ENCODE measurements around the gene R3HDML. TPM values are rescaled to one million over a fixed set of nuclear protein-coding genes. Genes with fewer than 3 reads are reported as not detected.

Gene R3HDML
- total and polyA plus RNA-seq, 2 donors (not counting 1 experiment from before 2014, with no cell fraction given): not detected

DNA sequence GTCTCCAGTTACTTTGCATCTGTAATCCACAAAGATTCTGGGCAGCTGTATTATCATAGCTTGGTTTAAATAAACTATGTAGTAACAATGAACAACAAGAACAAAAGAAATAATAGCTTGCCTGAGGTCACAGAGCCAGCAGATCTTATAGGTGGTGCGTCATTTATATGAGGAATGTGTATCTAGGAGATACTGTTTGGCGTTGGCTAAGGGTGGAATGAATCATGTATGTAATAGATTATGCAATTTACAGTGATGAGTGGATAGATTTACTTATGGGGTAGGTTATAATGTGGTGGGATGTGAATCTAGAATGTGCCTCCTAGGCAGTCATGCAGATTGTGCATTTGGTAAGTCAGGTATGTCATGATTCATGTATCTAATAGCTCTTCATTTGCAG, 61.5 kb downstream of the R3HDML start:
- Mint-ChIP-seq H3K4me1 (no peaks in the 10 kb centered on the region), H3K4me3 (no peak overlapping the region), H3K9me3 (ENCODE audit: insufficient read depth) (no peaks in the 10 kb centered on the region), H3K27ac (no peak overlapping the region), H3K27me3 (peaks cover 26% of the 10 kb centered on the region)
- Histone ChIP-seq H3K9me3 (ENCODE audit: control extremely low read depth in 1 of 3, control insufficient read depth in 2 of 3, insufficient read depth in 1 of 3, low read length in 2 of 3) (no peaks in the 10 kb centered on the region), H3K36me3 (replicated peaks in 1 of 2; ENCODE audit: control extremely low read depth in 1 of 2, control insufficient read depth in 1 of 2, extremely low read depth in 1 of 2, insufficient read depth in 2 of 2, low read length in 1 of 2) (no peaks in the 10 kb centered on the region), H3K4me3 (ENCODE audit: control extremely low read depth in 1 of 5, extremely low read depth in 1 of 5, insufficient read depth in 1 of 5, low read depth in 2 of 5, low read length in 4 of 5) (no peak overlapping the region), H3K4me2 (replicated peaks; ENCODE audit: low read depth, low read length, poor library complexity, severe bottlenecking) (no peak overlapping the region), H3K79me2 (ENCODE audit: control insufficient read depth, insufficient read depth, low read length) (no peaks in the 10 kb centered on the region), H3K27ac (ENCODE audit: low read length in 2 of 2) (no peak overlapping the region), H2AFZ (ENCODE audit: insufficient read depth, low read depth, low read length, poor library complexity, severe bottlenecking) (no peak overlapping the region), H3K27me3 (replicated peaks in 1 of 4; ENCODE audit: control extremely low read depth in 1 of 4, control insufficient read depth in 3 of 4, insufficient read depth in 4 of 4, low read length in 3 of 4) (peaks cover 0 to 7% (median 0%) of the 10 kb centered on the region in 4 experiments), H3K4me1 (ENCODE audit: control insufficient read depth in 2 of 2, insufficient read depth in 2 of 2, low read length in 2 of 2) (no peaks in the 10 kb centered on the region), H3K9ac (ENCODE audit: low read length) (no peak overlapping the region), H4K20me1 (ENCODE audit: control insufficient read depth, insufficient read depth, low read length, poor library complexity, severe bottlenecking) (no peaks in the 10 kb centered on the region)
- POLR2A ChIA-PET: no interaction called here
- CTCF ChIA-PET: no interaction called here
- DNase-seq: no peak
- TF ChIP-seq EZH2 (IDR thresholded peaks at IDR 0.05; ENCODE audit: borderline replicate concordance, insufficient read depth, low read depth, low read length, poor library complexity, severe bottlenecking): no peak
- intact Hi-C loops (cut with micrococcal nuclease): no loop called here
- WGBS (ENCODE audit: insufficient coverage): 82% methylated on average over 2 of the region's 2 CpGs
- ATAC-seq (ENCODE audit: low read depth): no peak

DNA sequence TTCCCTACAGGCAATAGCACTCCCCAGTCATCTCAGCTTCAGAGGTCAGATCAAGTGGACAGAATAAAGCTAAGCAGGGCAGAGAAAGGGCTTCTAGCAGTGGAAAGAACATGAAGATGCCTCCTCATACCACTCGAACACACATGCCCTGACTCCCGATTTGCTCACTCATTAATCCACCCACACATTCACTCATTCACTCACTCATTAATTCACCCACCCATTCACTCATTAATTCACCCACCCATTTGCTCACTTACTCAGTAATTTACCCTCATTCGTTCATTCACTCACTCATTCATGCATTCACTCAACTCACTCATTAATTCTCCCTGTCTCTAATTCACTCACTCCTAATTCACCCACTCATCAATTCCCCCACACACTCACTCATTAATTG, 62.6 kb downstream of the R3HDML start:
- 75% methylated on average over 3 of the region's 3 CpGs for WGBS (ENCODE audit: insufficient coverage)
- Mint-ChIP-seq H3K4me3 (no peak overlapping the region), H3K9me3 (ENCODE audit: insufficient read depth) (no peaks in the 10 kb centered on the region), H3K4me1 (no peaks in the 10 kb centered on the region), H3K27me3 (peaks cover 26% of the 10 kb centered on the region), H3K27ac (no peak overlapping the region)
- H2AFZ ChIP-seq (ENCODE audit: insufficient read depth, low read depth, low read length, poor library complexity, severe bottlenecking): no peak overlapping the region
- intact Hi-C loops (cut with micrococcal nuclease): no loop called here
- DNase-seq (no peak), ATAC-seq (ENCODE audit: low read depth) (no peak)
- H3K4me3 ChIP-seq (ENCODE audit: control extremely low read depth in 1 of 5, extremely low read depth in 1 of 5, insufficient read depth in 1 of 5, low read depth in 2 of 5, low read length in 4 of 5): no peak overlapping the region
- ChIA-PET CTCF (no interaction called here), POLR2A (no interaction called here)
- H4K20me1 ChIP-seq (ENCODE audit: control insufficient read depth, insufficient read depth, low read length, poor library complexity, severe bottlenecking): no peaks in the 10 kb centered on the region
- H3K27me3 ChIP-seq (replicated peaks in 1 of 4; ENCODE audit: control extremely low read depth in 1 of 4, control insufficient read depth in 3 of 4, insufficient read depth in 4 of 4, low read length in 3 of 4): peaks cover 0 to 7% (median 0%) of the 10 kb centered on the region in 4 experiments
- H3K9me3 ChIP-seq (ENCODE audit: control extremely low read depth in 1 of 3, control insufficient read depth in 2 of 3, insufficient read depth in 1 of 3, low read length in 2 of 3): no peaks in the 10 kb centered on the region
- no peaks in the 10 kb centered on the region for H3K36me3 ChIP-seq (replicated peaks in 1 of 2; ENCODE audit: control extremely low read depth in 1 of 2, control insufficient read depth in 1 of 2, extremely low read depth in 1 of 2, insufficient read depth in 2 of 2, low read length in 1 of 2)
- H3K9ac ChIP-seq (ENCODE audit: low read length): no peak overlapping the region
- TF ChIP-seq EZH2 (IDR thresholded peaks at IDR 0.05; ENCODE audit: borderline replicate concordance, insufficient read depth, low read depth, low read length, poor library complexity, severe bottlenecking): no peak
- TF ChIP-seq, protein P1, sequence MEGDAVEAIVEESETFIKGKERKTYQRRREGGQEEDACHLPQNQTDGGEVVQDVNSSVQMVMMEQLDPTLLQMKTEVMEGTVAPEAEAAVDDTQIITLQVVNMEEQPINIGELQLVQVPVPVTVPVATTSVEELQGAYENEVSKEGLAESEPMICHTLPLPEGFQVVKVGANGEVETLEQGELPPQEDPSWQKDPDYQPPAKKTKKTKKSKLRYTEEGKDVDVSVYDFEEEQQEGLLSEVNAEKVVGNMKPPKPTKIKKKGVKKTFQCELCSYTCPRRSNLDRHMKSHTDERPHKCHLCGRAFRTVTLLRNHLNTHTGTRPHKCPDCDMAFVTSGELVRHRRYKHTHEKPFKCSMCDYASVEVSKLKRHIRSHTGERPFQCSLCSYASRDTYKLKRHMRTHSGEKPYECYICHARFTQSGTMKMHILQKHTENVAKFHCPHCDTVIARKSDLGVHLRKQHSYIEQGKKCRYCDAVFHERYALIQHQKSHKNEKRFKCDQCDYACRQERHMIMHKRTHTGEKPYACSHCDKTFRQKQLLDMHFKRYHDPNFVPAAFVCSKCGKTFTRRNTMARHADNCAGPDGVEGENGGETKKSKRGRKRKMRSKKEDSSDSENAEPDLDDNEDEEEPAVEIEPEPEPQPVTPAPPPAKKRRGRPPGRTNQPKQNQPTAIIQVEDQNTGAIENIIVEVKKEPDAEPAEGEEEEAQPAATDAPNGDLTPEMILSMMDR (IDR thresholded peaks at IDR 0.05): no peak
- H3K27ac ChIP-seq (ENCODE audit: low read length in 2 of 2): no peak overlapping the region
- no peaks in the 10 kb centered on the region for H3K4me1 ChIP-seq (ENCODE audit: control insufficient read depth in 2 of 2, insufficient read depth in 2 of 2, low read length in 2 of 2)
- no peaks in the 10 kb centered on the region for H3K79me2 ChIP-seq (ENCODE audit: control insufficient read depth, insufficient read depth, low read length)
- H3K4me2 ChIP-seq (replicated peaks; ENCODE audit: low read depth, low read length, poor library complexity, severe bottlenecking): no peak overlapping the region

Measured in B cell (primary cell).